Endodermal cell (in vitro differentiated cells): Measurements from ENCODE around the gene AHI1. TPM values are rescaled to one million over a fixed set of nuclear protein-coding genes. Genes with fewer than 3 reads are reported as not detected.

Experiments
- DNase-seq: peaks from one replicate; pipeline ENCODE4 v3.0.0-alpha.2; 2017
- H3K27ac ChIP-seq: 2 replicates; pipeline ENCODE4 v1.5.1; 2013; ENCODE audit warnings: mild to moderate bottlenecking, low read depth, low read length, moderate library complexity
- H3K27me3 ChIP-seq: 2 replicates; pipeline ENCODE4 v1.6.1; 2013; ENCODE audit warnings: mild to moderate bottlenecking, low read length, moderate library complexity; ENCODE audit not compliant: insufficient read depth, control insufficient read depth, poor library complexity, severe bottlenecking
- H3K36me3 ChIP-seq: 2 replicates; pipeline ENCODE4 v1.7.0; 2013; ENCODE audit warnings: mild to moderate bottlenecking, low read length, moderate library complexity; ENCODE audit not compliant: control insufficient read depth, insufficient read depth
- H3K4me1 ChIP-seq: one replicate; pipeline ENCODE4 v1.7.0; 2013; ENCODE audit warnings: low read length; ENCODE audit not compliant: control insufficient read depth, insufficient read depth
- H3K4me3 ChIP-seq: 2 replicates; pipeline ENCODE4 v1.5.1; 2013; ENCODE audit warnings: mild to moderate bottlenecking, low read length, moderate library complexity
- H3K9ac ChIP-seq: 2 replicates; pipeline ENCODE4 v1.6.1; 2013; ENCODE audit warnings: mild to moderate bottlenecking, low read length, moderate library complexity; ENCODE audit not compliant: poor library complexity, severe bottlenecking; ENCODE audit errors: extremely low read depth
- H3K9me3 ChIP-seq: 2 replicates; pipeline ENCODE4 v1.6.1; 2013; ENCODE audit warnings: mild to moderate bottlenecking, low read length, moderate library complexity; ENCODE audit not compliant: control insufficient read depth
- H3K27ac Mint-ChIP-seq: 2 replicates; pipeline ENCODE4 v1.8.0; 2020; ENCODE audit warnings: mixed read lengths
- H3K27me3 Mint-ChIP-seq: 2 replicates; pipeline ENCODE4 v1.8.0; 2021; ENCODE audit warnings: mild to moderate bottlenecking, mixed read lengths; ENCODE audit not compliant: insufficient read depth
- H3K36me3 Mint-ChIP-seq: 2 replicates; pipeline ENCODE4 v1.8.0; 2020; ENCODE audit warnings: low read depth, mixed read lengths
- H3K4me1 Mint-ChIP-seq: 2 replicates; pipeline ENCODE4 v1.8.0; 2020; ENCODE audit warnings: mixed read lengths
- H3K4me3 Mint-ChIP-seq: 2 replicates; pipeline ENCODE4 v1.8.0; 2020; ENCODE audit warnings: mild to moderate bottlenecking, moderate library complexity, mixed read lengths
- H3K9me3 Mint-ChIP-seq: 2 replicates; pipeline ENCODE4 v1.8.0; 2020; ENCODE audit warnings: mild to moderate bottlenecking, mixed read lengths
- CTCF ChIP-seq: fragments of 200-600 bp; sonication (generic); conservative IDR thresholded peaks from 2 replicates; pipeline ENCODE4 v1.5.0; 2021; ENCODE audit warnings: antibody characterized with exemption, mild to moderate bottlenecking
- whole genome bisulfite sequencing, 2 experiments: methylation state at CpG; one replicate each; pipeline versions ENCODE4 v1.1.5 to v1.1.7; 2013; ENCODE audit warnings: missing lambda C conversion rate in 2 of 2, mixed read lengths in 1 of 2; ENCODE audit not compliant: insufficient coverage in 1 of 2, insufficient read length in 1 of 2; 5-methylcytosine and 5-hydroxymethylcytosine counted together
- total RNA-seq, 2 donors: library from RNA; stranded (reverse); fragmentation: NEBNext Ultra II Directional in 1 of 2; extraction: Animal tissue kit (Norgen Biotek cat#: 25700) in 1 of 2; gene quantifications; 2 replicates in 1 of 2; 3 replicates in 1 of 2; pipeline ENCODE4 v1.2.1, GENCODE V29; 2021

AHI1 gene
- total RNA-seq, 2 donors from 2014 or later = 24.9 to 34.9 TPM

GRCh38 chr6:135277422-135277821, 220.1 kb downstream of the AHI1 start:
- TF ChIP-seq CTCF = no peak
- no peaks in the 10 kb centered on the region for H3K9me3 Mint-ChIP-seq
- WGBS, 2 experiments = 92 to 98% methylated on average over 4 to 6 of the region's 6 CpGs

GRCh38 chr6:135274561-135275293, 222.8 kb downstream of the AHI1 start:
- Mint-ChIP-seq H3K9me3 (no peaks in the 10 kb centered on the region), H3K36me3 (no peaks in the 10 kb centered on the region), H3K4me3 (no peak overlapping the region), H3K4me1 (peaks cover 33% of the 10 kb centered on the region), H3K27ac (no peak overlapping the region), H3K27me3 (no peaks in the 10 kb centered on the region)
- Histone ChIP-seq H3K27me3 (no peaks in the 10 kb centered on the region), H3K9ac (no peak overlapping the region), H3K4me1 (peaks cover 8% of the 10 kb centered on the region), H3K36me3 (no peaks in the 10 kb centered on the region), H3K4me3 (no peak overlapping the region), H3K9me3 (no peaks in the 10 kb centered on the region), H3K27ac (no peak overlapping the region)
- no peak for DNase-seq
- no peak for TF ChIP-seq CTCF
- WGBS, 2 experiments = 51 to 66% methylated on average over 4 to 5 of the region's 5 CpGs

More at GRCh38 chr6:135277422-135277821, 220.1 kb downstream of the AHI1 start:
- no peaks in the 10 kb centered on the region for H3K36me3 Mint-ChIP-seq
- Histone ChIP-seq H3K9ac (no peak overlapping the region), H3K27ac (no peak overlapping the region), H3K27me3 (no peaks in the 10 kb centered on the region), H3K4me1 (no peaks in the 10 kb centered on the region), H3K9me3 (no peaks in the 10 kb centered on the region), H3K36me3 (no peaks in the 10 kb centered on the region), H3K4me3 (no peak overlapping the region)
- H3K27ac Mint-ChIP-seq = no peak overlapping the region
- H3K4me1 Mint-ChIP-seq = peaks cover 22% of the 10 kb centered on the region
- H3K4me3 Mint-ChIP-seq = no peak overlapping the region
- DNase-seq = no peak
- H3K27me3 Mint-ChIP-seq = no peaks in the 10 kb centered on the region

- Histone ChIP-seq H3K4me3 (peak overlapping the region; percentile 2), H3K4me1 (peaks cover 16% of the 10 kb centered on the region), H3K27ac (no peak overlapping the region), H3K9me3 (no peaks in the 10 kb centered on the region), H3K36me3 (no peaks in the 10 kb centered on the region), H3K9ac (peak overlapping the region; percentile 0), H3K27me3 (no peaks in the 10 kb centered on the region)
- peak overlapping the region; percentile 43 for H3K4me3 Mint-ChIP-seq
- H3K36me3 Mint-ChIP-seq = no peaks in the 10 kb centered on the region
- 38 to 80% methylated on average over 1 to 6 of the region's 6 CpGs for WGBS, 2 experiments
- H3K27me3 Mint-ChIP-seq = no peaks in the 10 kb centered on the region
- no peak for TF ChIP-seq CTCF
- DNase-seq = peak; percentile 78
- peak overlapping the region; percentile 96 for H3K27ac Mint-ChIP-seq
- H3K4me1 Mint-ChIP-seq = peaks cover 56% of the 10 kb centered on the region
- no peaks in the 10 kb centered on the region for H3K9me3 Mint-ChIP-seq
These were observed 225.9 kb downstream of the AHI1 start for GRCh38 chr6:135271626-135272025.
